ENCODE results near the gene GORAB. TPM values are rescaled to one million over a fixed set of nuclear protein-coding genes. Genes with fewer than 3 reads are reported as not detected.

GORAB gene
- total and polyA plus RNA-seq, 4 donors: 12.1 to 18.3 (median 13.2) TPM

GRCh38 chr1:170599033-170599432, 67.1 kb downstream of the GORAB start:
- H3K4me3 ChIP-seq (ENCODE audit: low read depth, low read length): no peak overlapping the region
- DNase-seq (ENCODE audit: low read depth in 4 of 6, low spot score in 6 of 6): no peak
- no peaks in the 10 kb centered on the region for H3K36me3 ChIP-seq (ENCODE audit: control insufficient read depth, insufficient read depth, low read length)
- no peaks in the 10 kb centered on the region for H3K4me1 ChIP-seq (ENCODE audit: control insufficient read depth, insufficient read depth, low read length)
- no peaks in the 10 kb centered on the region for H3K27me3 ChIP-seq (ENCODE audit: control insufficient read depth, insufficient read depth, low read length)
- peaks cover 9% of the 10 kb centered on the region for H3K9me3 ChIP-seq (ENCODE audit: control insufficient read depth, insufficient read depth, low read length)
- no peak overlapping the region for H3K27ac ChIP-seq (ENCODE audit: low read depth, low read length)

- Histone ChIP-seq H3K9me3 (ENCODE audit: control insufficient read depth, insufficient read depth, low read length) (peaks cover 9% of the 10 kb centered on the region), H3K36me3 (ENCODE audit: control insufficient read depth, insufficient read depth, low read length) (no peaks in the 10 kb centered on the region), H3K4me3 (ENCODE audit: low read depth, low read length) (no peak overlapping the region), H3K27ac (ENCODE audit: low read depth, low read length) (no peak overlapping the region), H3K4me1 (ENCODE audit: control insufficient read depth, insufficient read depth, low read length) (no peaks in the 10 kb centered on the region), H3K27me3 (ENCODE audit: control insufficient read depth, insufficient read depth, low read length) (no peaks in the 10 kb centered on the region)
- no CpG with 5 or more reads among the region's 1 CpG for WGBS (ENCODE audit: insufficient coverage)
- DNase-seq (ENCODE audit: low read depth in 4 of 6, low spot score in 6 of 6): no peak
Observed at GRCh38 chr1:170601866-170602265, 69.9 kb downstream of the GORAB start.

Other genes starting within 250 kb of the GORAB start
- 10 to 100 TPM; 61.3 to 73.7 TPM for gene PRRX1, start 132.0 kb downstream of the GORAB start, total RNA-seq
- 10 to 100 TPM in 1 of 2 donors, 1 to 10 TPM in 1; 4.5 to 11.3 TPM for gene PRRX1, start 132.0 kb downstream of the GORAB start, polyA plus RNA-seq (ENCODE audit: insufficient read length in 2 of 2)